ENCODE measurements around the gene SNTB2. TPM values are rescaled to one million over a fixed set of nuclear protein-coding genes. Genes with fewer than 3 reads are reported as not detected.

SNTB2 gene
- total and polyA plus RNA-seq, 2 of the 8 experiments (the other 6 are each of a cell fraction or from before 2014, with no cell fraction given) = 6.0 to 16.1 TPM

DNA sequence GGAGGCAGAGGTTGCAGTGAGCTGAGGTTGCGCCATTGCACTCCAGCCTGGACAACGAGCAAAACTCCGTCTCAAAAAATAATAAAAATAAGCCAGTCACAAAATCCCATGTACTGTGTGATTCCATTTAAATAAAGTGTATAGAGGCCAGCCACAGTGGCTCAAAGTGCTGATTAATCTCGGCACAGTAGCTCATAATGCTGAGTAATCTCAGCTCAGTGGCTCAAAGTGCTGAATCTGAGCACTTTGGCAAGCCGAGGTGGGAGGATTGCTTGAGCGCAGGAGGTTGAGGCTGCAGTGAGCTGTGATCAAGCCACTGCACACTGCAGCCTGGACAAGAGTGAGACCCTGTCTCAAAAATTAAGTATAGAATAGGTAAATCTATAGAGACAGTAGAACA lies 159.7 kb downstream of the SNTB2 start (continued):
- TF ChIP-seq, protein P1, sequence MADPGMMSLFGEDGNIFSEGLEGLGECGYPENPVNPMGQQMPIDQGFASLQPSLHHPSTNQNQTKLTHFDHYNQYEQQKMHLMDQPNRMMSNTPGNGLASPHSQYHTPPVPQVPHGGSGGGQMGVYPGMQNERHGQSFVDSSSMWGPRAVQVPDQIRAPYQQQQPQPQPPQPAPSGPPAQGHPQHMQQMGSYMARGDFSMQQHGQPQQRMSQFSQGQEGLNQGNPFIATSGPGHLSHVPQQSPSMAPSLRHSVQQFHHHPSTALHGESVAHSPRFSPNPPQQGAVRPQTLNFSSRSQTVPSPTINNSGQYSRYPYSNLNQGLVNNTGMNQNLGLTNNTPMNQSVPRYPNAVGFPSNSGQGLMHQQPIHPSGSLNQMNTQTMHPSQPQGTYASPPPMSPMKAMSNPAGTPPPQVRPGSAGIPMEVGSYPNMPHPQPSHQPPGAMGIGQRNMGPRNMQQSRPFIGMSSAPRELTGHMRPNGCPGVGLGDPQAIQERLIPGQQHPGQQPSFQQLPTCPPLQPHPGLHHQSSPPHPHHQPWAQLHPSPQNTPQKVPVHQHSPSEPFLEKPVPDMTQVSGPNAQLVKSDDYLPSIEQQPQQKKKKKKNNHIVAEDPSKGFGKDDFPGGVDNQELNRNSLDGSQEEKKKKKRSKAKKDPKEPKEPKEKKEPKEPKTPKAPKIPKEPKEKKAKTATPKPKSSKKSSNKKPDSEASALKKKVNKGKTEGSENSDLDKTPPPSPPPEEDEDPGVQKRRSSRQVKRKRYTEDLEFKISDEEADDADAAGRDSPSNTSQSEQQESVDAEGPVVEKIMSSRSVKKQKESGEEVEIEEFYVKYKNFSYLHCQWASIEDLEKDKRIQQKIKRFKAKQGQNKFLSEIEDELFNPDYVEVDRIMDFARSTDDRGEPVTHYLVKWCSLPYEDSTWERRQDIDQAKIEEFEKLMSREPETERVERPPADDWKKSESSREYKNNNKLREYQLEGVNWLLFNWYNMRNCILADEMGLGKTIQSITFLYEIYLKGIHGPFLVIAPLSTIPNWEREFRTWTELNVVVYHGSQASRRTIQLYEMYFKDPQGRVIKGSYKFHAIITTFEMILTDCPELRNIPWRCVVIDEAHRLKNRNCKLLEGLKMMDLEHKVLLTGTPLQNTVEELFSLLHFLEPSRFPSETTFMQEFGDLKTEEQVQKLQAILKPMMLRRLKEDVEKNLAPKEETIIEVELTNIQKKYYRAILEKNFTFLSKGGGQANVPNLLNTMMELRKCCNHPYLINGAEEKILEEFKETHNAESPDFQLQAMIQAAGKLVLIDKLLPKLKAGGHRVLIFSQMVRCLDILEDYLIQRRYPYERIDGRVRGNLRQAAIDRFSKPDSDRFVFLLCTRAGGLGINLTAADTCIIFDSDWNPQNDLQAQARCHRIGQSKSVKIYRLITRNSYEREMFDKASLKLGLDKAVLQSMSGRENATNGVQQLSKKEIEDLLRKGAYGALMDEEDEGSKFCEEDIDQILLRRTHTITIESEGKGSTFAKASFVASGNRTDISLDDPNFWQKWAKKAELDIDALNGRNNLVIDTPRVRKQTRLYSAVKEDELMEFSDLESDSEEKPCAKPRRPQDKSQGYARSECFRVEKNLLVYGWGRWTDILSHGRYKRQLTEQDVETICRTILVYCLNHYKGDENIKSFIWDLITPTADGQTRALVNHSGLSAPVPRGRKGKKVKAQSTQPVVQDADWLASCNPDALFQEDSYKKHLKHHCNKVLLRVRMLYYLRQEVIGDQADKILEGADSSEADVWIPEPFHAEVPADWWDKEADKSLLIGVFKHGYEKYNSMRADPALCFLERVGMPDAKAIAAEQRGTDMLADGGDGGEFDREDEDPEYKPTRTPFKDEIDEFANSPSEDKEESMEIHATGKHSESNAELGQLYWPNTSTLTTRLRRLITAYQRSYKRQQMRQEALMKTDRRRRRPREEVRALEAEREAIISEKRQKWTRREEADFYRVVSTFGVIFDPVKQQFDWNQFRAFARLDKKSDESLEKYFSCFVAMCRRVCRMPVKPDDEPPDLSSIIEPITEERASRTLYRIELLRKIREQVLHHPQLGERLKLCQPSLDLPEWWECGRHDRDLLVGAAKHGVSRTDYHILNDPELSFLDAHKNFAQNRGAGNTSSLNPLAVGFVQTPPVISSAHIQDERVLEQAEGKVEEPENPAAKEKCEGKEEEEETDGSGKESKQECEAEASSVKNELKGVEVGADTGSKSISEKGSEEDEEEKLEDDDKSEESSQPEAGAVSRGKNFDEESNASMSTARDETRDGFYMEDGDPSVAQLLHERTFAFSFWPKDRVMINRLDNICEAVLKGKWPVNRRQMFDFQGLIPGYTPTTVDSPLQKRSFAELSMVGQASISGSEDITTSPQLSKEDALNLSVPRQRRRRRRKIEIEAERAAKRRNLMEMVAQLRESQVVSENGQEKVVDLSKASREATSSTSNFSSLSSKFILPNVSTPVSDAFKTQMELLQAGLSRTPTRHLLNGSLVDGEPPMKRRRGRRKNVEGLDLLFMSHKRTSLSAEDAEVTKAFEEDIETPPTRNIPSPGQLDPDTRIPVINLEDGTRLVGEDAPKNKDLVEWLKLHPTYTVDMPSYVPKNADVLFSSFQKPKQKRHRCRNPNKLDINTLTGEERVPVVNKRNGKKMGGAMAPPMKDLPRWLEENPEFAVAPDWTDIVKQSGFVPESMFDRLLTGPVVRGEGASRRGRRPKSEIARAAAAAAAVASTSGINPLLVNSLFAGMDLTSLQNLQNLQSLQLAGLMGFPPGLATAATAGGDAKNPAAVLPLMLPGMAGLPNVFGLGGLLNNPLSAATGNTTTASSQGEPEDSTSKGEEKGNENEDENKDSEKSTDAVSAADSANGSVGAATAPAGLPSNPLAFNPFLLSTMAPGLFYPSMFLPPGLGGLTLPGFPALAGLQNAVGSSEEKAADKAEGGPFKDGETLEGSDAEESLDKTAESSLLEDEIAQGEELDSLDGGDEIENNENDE (IDR thresholded peaks at IDR 0.05; ENCODE audit: insufficient replicate concordance, low read length) = no peak
- TF ChIP-seq PHF8 (conservative IDR thresholded peaks at IDR 0.05; ENCODE audit: low read depth, low read length) (no peak), GABPA (IDR thresholded peaks at IDR 0.05; ENCODE audit: borderline replicate concordance, insufficient read depth, low read length) (no peak), EP300 (IDR thresholded peaks at IDR 0.05; ENCODE audit: borderline replicate concordance in 1 of 2, low read depth in 2 of 2, low read length in 2 of 2) (no peak), SIN3A (conservative IDR thresholded peaks at IDR 0.05 in 1 of 2, IDR thresholded peaks at IDR 0.05 in 1 of 2; ENCODE audit: low read depth in 1 of 2, low read length in 2 of 2) (no peak), POU5F1 (IDR thresholded peaks at IDR 0.05; ENCODE audit: low read depth, low read length) (no peak), SP4 (IDR thresholded peaks at IDR 0.05; ENCODE audit: low read length) (no peak), MAFK (IDR thresholded peaks at IDR 0.05; ENCODE audit: low read depth, low read length) (peak; percentile 32; the same call in 1 of the 2 replicates)
- TF ChIP-seq, protein P2, sequence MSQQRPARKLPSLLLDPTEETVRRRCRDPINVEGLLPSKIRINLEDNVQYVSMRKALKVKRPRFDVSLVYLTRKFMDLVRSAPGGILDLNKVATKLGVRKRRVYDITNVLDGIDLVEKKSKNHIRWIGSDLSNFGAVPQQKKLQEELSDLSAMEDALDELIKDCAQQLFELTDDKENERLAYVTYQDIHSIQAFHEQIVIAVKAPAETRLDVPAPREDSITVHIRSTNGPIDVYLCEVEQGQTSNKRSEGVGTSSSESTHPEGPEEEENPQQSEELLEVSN (IDR thresholded peaks at IDR 0.05) = no peak
